H4 (cell line): ENCODE results near the gene VPREB1. TPM values are rescaled to one million over a fixed set of nuclear protein-coding genes. Genes with fewer than 3 reads are reported as not detected.
"Not testable (repeated sequence)": the region's sequence is repeated elsewhere in the genome, so short reads cannot be mapped to it uniquely, and the experiment has no call there.

Source experiments
- DNase-seq: peaks from one replicate; pipeline ENCODE4 v3.0.0-alpha.2; 2015; ENCODE audit warnings: low spot score
- total RNA-seq: library from RNA; depleted of rRNA; stranded (reverse); fragments of >200 nt; shearing (Covaris generic); gene quantifications from 2 replicates; pipeline ENCODE4 v1.2.3, GENCODE V29; 2014

VPREB1 gene
- total RNA-seq, 1 experiment from 2014 or later, result not detected

GRCh38 chr22:22214819-22215329 is 29.7 kb upstream of the VPREB1 start:
- no peak for DNase-seq

- no peak for DNase-seq
These were observed 28.7 kb upstream of the VPREB1 start for GRCh38 chr22:22215659-22216449.

GRCh38 chr22:22216450-22216959 is 28.1 kb upstream of the VPREB1 start:
- DNase-seq, result no peak

GRCh38 chr22:22218302-22218701 is 26.3 kb upstream of the VPREB1 start:
- DNase-seq, result no peak

GRCh38 chr22:22219140-22219996 is 25.2 kb upstream of the VPREB1 start:
- no peak for DNase-seq

- DNase-seq, result not testable (repeated sequence)
These were observed 23.5 kb upstream of the VPREB1 start for GRCh38 chr22:22221043-22221442.

- DNase-seq, result no peak
These were observed 18.0 kb upstream of the VPREB1 start for GRCh38 chr22:22226448-22227187.

GRCh38 chr22:22228421-22228820 is 16.2 kb upstream of the VPREB1 start:
- DNase-seq, result no peak

GRCh38 chr22:22228921-22229320 is 15.7 kb upstream of the VPREB1 start:
- DNase-seq, result no peak

- DNase-seq, result no peak
These were observed 14.7 kb upstream of the VPREB1 start for GRCh38 chr22:22229683-22230420.

GRCh38 chr22:22230438-22230837 is 14.1 kb upstream of the VPREB1 start:
- no peak for DNase-seq

GRCh38 chr22:22233081-22233480 is 11.5 kb upstream of the VPREB1 start:
- DNase-seq, result no peak

GRCh38 chr22:22235558-22235957 is 9.0 kb upstream of the VPREB1 start:
- no peak for DNase-seq

- DNase-seq, result no peak
These were observed 7.1 kb upstream of the VPREB1 start for GRCh38 chr22:22237521-22237920.

- no peak for DNase-seq
These were observed 5.2 kb upstream of the VPREB1 start for GRCh38 chr22:22239311-22239939.

- DNase-seq, result no peak
These were observed 3.1 kb upstream of the VPREB1 start for GRCh38 chr22:22241554-22241898.

- no peak for DNase-seq
These were observed 2.1 kb upstream of the VPREB1 start for GRCh38 chr22:22242488-22242887.

- DNase-seq, result no peak
These were observed 1.4 kb upstream of the VPREB1 start for GRCh38 chr22:22243033-22243680.

GRCh38 chr22:22245256-22245909 is 797 bp downstream of the VPREB1 start:
- no peak for DNase-seq
